ENCODE results near the gene ARNT2.

DNA sequence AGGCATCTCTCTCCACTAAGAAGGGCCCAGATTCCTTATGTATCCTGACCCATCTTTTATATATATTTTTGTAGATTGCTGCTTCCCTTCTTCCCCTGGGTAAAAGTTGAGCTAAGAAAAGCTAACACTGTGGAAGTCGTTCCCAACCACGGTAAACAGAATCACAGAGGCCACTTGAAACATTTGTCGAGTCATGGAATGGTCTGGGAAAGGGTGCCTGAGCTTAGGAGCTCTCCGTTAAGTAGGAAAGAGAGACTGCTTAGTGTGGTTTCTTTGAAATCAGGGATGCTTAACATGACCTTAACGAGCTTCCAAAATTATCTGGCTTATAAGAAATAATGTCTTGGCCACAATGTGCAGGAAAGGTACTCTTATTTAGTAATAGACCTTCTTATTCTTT is 45.6 kb downstream of the ARNT2 start:
- TF ChIP-seq, protein P1, sequence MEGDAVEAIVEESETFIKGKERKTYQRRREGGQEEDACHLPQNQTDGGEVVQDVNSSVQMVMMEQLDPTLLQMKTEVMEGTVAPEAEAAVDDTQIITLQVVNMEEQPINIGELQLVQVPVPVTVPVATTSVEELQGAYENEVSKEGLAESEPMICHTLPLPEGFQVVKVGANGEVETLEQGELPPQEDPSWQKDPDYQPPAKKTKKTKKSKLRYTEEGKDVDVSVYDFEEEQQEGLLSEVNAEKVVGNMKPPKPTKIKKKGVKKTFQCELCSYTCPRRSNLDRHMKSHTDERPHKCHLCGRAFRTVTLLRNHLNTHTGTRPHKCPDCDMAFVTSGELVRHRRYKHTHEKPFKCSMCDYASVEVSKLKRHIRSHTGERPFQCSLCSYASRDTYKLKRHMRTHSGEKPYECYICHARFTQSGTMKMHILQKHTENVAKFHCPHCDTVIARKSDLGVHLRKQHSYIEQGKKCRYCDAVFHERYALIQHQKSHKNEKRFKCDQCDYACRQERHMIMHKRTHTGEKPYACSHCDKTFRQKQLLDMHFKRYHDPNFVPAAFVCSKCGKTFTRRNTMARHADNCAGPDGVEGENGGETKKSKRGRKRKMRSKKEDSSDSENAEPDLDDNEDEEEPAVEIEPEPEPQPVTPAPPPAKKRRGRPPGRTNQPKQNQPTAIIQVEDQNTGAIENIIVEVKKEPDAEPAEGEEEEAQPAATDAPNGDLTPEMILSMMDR (IDR thresholded peaks at IDR 0.05) = no peak
- TF ChIP-seq POLR2A (IDR thresholded peaks at IDR 0.05) (no peak), EP300 (IDR thresholded peaks at IDR 0.05) (no peak), POLR2AphosphoS5 (IDR thresholded peaks at IDR 0.05) (no peak)
